Measurements from ENCODE around the gene KCNK18.

DNA sequence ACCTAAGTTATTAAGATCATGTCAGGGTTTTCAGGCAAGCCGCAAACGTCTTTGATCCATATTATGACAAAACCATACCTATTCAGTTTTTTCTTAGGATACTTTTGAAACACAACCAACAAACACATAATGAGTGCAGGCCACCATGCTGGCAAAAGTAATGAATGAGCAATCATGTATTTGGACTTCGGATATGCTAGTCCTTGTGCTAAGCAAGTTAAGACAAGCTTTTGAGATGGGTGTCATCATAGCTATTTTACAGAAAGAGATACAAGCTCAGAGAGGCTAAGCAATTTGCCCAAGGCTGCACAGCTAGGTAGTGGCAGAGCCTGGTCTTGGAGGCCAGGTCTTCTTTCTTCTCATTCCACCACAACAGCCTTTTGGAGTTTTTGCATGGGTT, 12.5 kb upstream of the KCNK18 start:
- TF ChIP-seq POLR2AphosphoS5 (IDR thresholded peaks at IDR 0.05; ENCODE audit: borderline replicate concordance, low read depth, low read length) (no peak), EZH2 (IDR thresholded peaks at IDR 0.05) (no peak)
